Measurements from ENCODE around the gene ARHGAP26.

ARHGAP26 gene

DNA sequence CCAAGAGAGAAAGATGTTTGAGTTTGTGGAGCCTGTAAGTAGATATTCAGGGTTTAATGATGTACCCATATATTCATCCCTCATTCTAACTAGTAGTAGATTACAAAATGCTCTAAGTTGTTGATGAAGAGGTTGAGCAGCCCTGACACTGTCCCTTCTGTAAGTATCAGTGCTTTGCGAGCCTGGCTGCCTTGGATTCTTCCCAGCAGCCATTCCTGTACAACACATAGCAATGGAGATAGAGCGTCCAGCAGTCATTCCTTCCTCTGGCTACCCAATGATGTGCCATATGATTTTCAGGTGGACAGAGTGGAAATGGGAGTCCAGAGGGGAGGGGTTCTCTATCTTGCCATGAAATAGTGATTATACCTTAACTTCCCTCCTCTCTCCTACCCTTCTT, 124.1 kb downstream of the ARHGAP26 start:
- Histone ChIP-seq H4K20me1 (ENCODE audit: control insufficient read depth, insufficient read depth, low read depth, low read length) (no peaks in the 10 kb centered on the region), H3K79me2 (ENCODE audit: control insufficient read depth, low read length) (no peaks in the 10 kb centered on the region), H3F3A (ENCODE audit: control insufficient read depth, insufficient read depth) (no peaks in the 10 kb centered on the region), H3K4me1 (ENCODE audit: control insufficient read depth, low read length) (no peaks in the 10 kb centered on the region), H3K27ac (ENCODE audit: low read depth, low read length) (no peak overlapping the region), H3K9me3 (ENCODE audit: control insufficient read depth, insufficient read depth, low read length) (no peaks in the 10 kb centered on the region), H3K9me2 (replicated peaks; ENCODE audit: control insufficient read depth, low read length) (no peaks in the 10 kb centered on the region), H3K4me3 (ENCODE audit: low read length) (no peak overlapping the region), H3K4me2 (ENCODE audit: low read length) (no peak overlapping the region), H3K27me3 (ENCODE audit: control insufficient read depth, low read length) (no peaks in the 10 kb centered on the region), H3K36me3 (ENCODE audit: control insufficient read depth, low read length) (no peaks in the 10 kb centered on the region)
- TF ChIP-seq CTCF (IDR thresholded peaks at IDR 0.05; ENCODE audit: low read depth, low read length, poor library complexity, severe bottlenecking), result no peak
- TF ChIP-seq EZH2phosphoT487 (IDR thresholded peaks at IDR 0.05; ENCODE audit: borderline replicate concordance, low read length), result no peak

GRCh38 chr5:142894749-142895148, 124.6 kb downstream of the ARHGAP26 start:
- Histone ChIP-seq H3K27me3 (ENCODE audit: control insufficient read depth, low read length) (no peaks in the 10 kb centered on the region), H4K20me1 (ENCODE audit: control insufficient read depth, insufficient read depth, low read depth, low read length) (no peaks in the 10 kb centered on the region), H3K9me3 (ENCODE audit: control insufficient read depth, insufficient read depth, low read length) (no peaks in the 10 kb centered on the region), H3K4me2 (ENCODE audit: low read length) (no peak overlapping the region), H3F3A (ENCODE audit: control insufficient read depth, insufficient read depth) (no peaks in the 10 kb centered on the region), H3K36me3 (ENCODE audit: control insufficient read depth, low read length) (no peaks in the 10 kb centered on the region), H3K4me1 (ENCODE audit: control insufficient read depth, low read length) (no peaks in the 10 kb centered on the region), H3K79me2 (ENCODE audit: control insufficient read depth, low read length) (no peaks in the 10 kb centered on the region), H3K9me2 (replicated peaks; ENCODE audit: control insufficient read depth, low read length) (no peaks in the 10 kb centered on the region), H3K4me3 (ENCODE audit: low read length) (no peak overlapping the region), H3K27ac (ENCODE audit: low read depth, low read length) (no peak overlapping the region)
- no peak for TF ChIP-seq CTCF (IDR thresholded peaks at IDR 0.05; ENCODE audit: low read depth, low read length, poor library complexity, severe bottlenecking)
- no peak for TF ChIP-seq EZH2phosphoT487 (IDR thresholded peaks at IDR 0.05; ENCODE audit: borderline replicate concordance, low read length)

- Histone ChIP-seq H4K20me1 (ENCODE audit: control insufficient read depth, insufficient read depth, low read depth, low read length) (no peaks in the 10 kb centered on the region), H3K27me3 (ENCODE audit: control insufficient read depth, low read length) (no peaks in the 10 kb centered on the region), H3K36me3 (ENCODE audit: control insufficient read depth, low read length) (no peaks in the 10 kb centered on the region), H3F3A (ENCODE audit: control insufficient read depth, insufficient read depth) (no peaks in the 10 kb centered on the region), H3K79me2 (ENCODE audit: control insufficient read depth, low read length) (no peaks in the 10 kb centered on the region), H3K4me3 (ENCODE audit: low read length) (no peak overlapping the region), H3K4me2 (ENCODE audit: low read length) (no peak overlapping the region), H3K9me3 (ENCODE audit: control insufficient read depth, insufficient read depth, low read length) (no peaks in the 10 kb centered on the region), H3K27ac (ENCODE audit: low read depth, low read length) (no peak overlapping the region), H3K9me2 (replicated peaks; ENCODE audit: control insufficient read depth, low read length) (no peaks in the 10 kb centered on the region), H3K4me1 (ENCODE audit: control insufficient read depth, low read length) (no peaks in the 10 kb centered on the region)
- TF ChIP-seq EZH2phosphoT487 (IDR thresholded peaks at IDR 0.05; ENCODE audit: borderline replicate concordance, low read length), result no peak
- no peak for TF ChIP-seq CTCF (IDR thresholded peaks at IDR 0.05; ENCODE audit: low read depth, low read length, poor library complexity, severe bottlenecking)
Observed at GRCh38 chr5:142896325-142897007, 126.3 kb downstream of the ARHGAP26 start.

Data from DOHH2 (cell line).